PC-3 (cell line): Measurements from ENCODE around the gene ANKFN1. TPM values are rescaled to one million over a fixed set of nuclear protein-coding genes. Genes with fewer than 3 reads are reported as not detected.

Experiments
- ATAC-seq: fragments of 200-7000 bp; cut with Tn5 transposase; 2 replicates; pipeline ENCODE4 v1.9.1; 2020; ENCODE audit warnings: mild to moderate bottlenecking, moderate library complexity
- Bru-seq: library from RNA; stranded (reverse); fragments of 400-500 nt; gene quantifications from one replicate; lab custom pipeline; 2021; lab: Mats Ljungman, UMichigan
- BruChase-seq, 2 experiments: library from RNA; stranded (reverse); fragments of 400-500 nt; gene quantifications; one replicate each; lab custom pipeline; 2021; lab: Mats Ljungman, UMichigan
- BruUV-seq: library from RNA; stranded (reverse); fragments of 400-500 nt; replicated peaks from 2 replicates; lab custom pipeline; 2021; lab: Mats Ljungman, UMichigan
- CTCF ChIA-PET: fragments of 300-600 bp; sonication (Branson Sonifier 250); formaldehyde crosslinking; loops from one replicate; lab custom pipeline; 2022; ENCODE audit warnings: antibody characterized with exemption; lab: Charles Lee
- POLR2A ChIA-PET: fragments of 300-600 bp; sonication (Branson Sonifier 250); formaldehyde crosslinking; loops from one replicate; lab custom pipeline; 2022; ENCODE audit warnings: antibody characterized with exemption; ENCODE audit not compliant: unreplicated experiment; lab: Charles Lee
- DNase-seq: peaks from one replicate; pipeline ENCODE4 v3.0.0-alpha.2; 2015
- H2AFZ ChIP-seq: fragments of 300-600 bp; sonication (generic); 2 replicates; pipeline ENCODE4 v1.6.0; 2016; ENCODE audit warnings: antibody characterized with exemption, low read length
- H3F3A ChIP-seq: fragments of 300-600 bp; sonication (generic); one replicate; pipeline ENCODE4 v1.6.0; 2017; ENCODE audit warnings: antibody characterized with exemption, low read length, control low read depth, mild to moderate bottlenecking; ENCODE audit not compliant: unreplicated experiment
- H3K27ac ChIP-seq: fragments of 300-600 bp; sonication (generic); 2 replicates; pipeline ENCODE4 v1.5.1; 2016; ENCODE audit warnings: mild to moderate bottlenecking, low read length
- H3K27me3 ChIP-seq: fragments of 300-600 bp; sonication (generic); 2 replicates; pipeline ENCODE4 v1.6.1; 2016; ENCODE audit warnings: low read length, mixed read lengths
- H3K36me3 ChIP-seq: fragments of 300-600 bp; sonication (generic); 2 replicates; pipeline ENCODE4 v1.6.1; 2016; ENCODE audit warnings: low read depth, mixed run types, low read length, mixed read lengths
- H3K4me1 ChIP-seq: fragments of 300-600 bp; sonication (generic); 2 replicates; pipeline ENCODE4 v1.5.1; 2016; ENCODE audit warnings: low read length; ENCODE audit not compliant: insufficient read depth
- H3K4me2 ChIP-seq: fragments of 300-600 bp; sonication (generic); 2 replicates; pipeline ENCODE4 v1.6.0; 2016; ENCODE audit warnings: low read length
- H3K4me3 ChIP-seq: fragments of 300-600 bp; sonication (generic); 2 replicates; pipeline ENCODE4 v1.5.1; 2016; ENCODE audit warnings: mild to moderate bottlenecking, low read length, mixed read lengths
- H3K79me2 ChIP-seq: fragments of 300-600 bp; sonication (generic); 2 replicates; pipeline ENCODE4 v1.6.1; 2017; ENCODE audit warnings: low read length, mixed read lengths
- H3K9ac ChIP-seq: fragments of 300-600 bp; sonication (generic); 2 replicates; pipeline ENCODE4 v1.6.0; 2016; ENCODE audit warnings: mild to moderate bottlenecking, low read length
- H3K9me2 ChIP-seq: fragments of 300-600 bp; sonication (generic); replicated peaks from 2 replicates; pipeline ENCODE4 v1.6.1; 2016; ENCODE audit warnings: mixed run types, low read length, mixed read lengths
- H3K9me3 ChIP-seq: fragments of 300-600 bp; sonication (generic); 2 replicates; pipeline ENCODE4 v1.6.1; 2016; ENCODE audit warnings: low read length, mixed read lengths
- H4K20me1 ChIP-seq: fragments of 300-600 bp; sonication (generic); 2 replicates; pipeline ENCODE4 v1.6.1; 2016; ENCODE audit warnings: low read length, mixed read lengths
- CTCF ChIP-seq: fragments of 300-600 bp; sonication (generic); conservative IDR thresholded peaks from 2 replicates; pipeline ENCODE4 v1.5.1; 2017; ENCODE audit warnings: antibody characterized with exemption, low read depth, mild to moderate bottlenecking, low read length
- EZH2 ChIP-seq: fragments of 300-600 bp; sonication (generic); IDR thresholded peaks from one replicate; pipeline ENCODE4 v1.6.1; 2017; ENCODE audit warnings: antibody characterized with exemption, mild to moderate bottlenecking, low read length; ENCODE audit not compliant: unreplicated experiment
- EZH2phosphoT487 ChIP-seq: fragments of 300-600 bp; sonication (generic); IDR thresholded peaks from 2 replicates; pipeline ENCODE4 v1.6.1; 2018; ENCODE audit warnings: mild to moderate bottlenecking, antibody characterized with exemption, low read length, borderline replicate concordance
- intact Hi-C: fragments of 100-400 bp; cut with micrococcal nuclease; formaldehyde crosslinking; loops from 2 replicates; pipeline ENCODE4 v1.9.0; 2023
- long read RNA-seq: library from polyadenylated mRNA; unstranded; transcript quantifications from one replicate; pipeline ENCODE4 v2.0.0, GENCODE V29; 2021; ENCODE audit not compliant: unreplicated experiment
- total RNA-seq: library from RNA; depleted of rRNA; stranded (reverse); fragments of >200 nt; gene quantifications from 2 replicates; pipeline ENCODE4 v1.2.3, GENCODE V29; 2014; rRNA removed

The ANKFN1 gene
- total RNA-seq, result not detected in 2 replicates
- percentile 1 among the genes with signal in this experiment for Bru-seq, nascent RNA
- BruChase-seq, experiment 1, labeled RNA remaining after a 6-hour chase, result percentile 2 among the genes with signal in this experiment
- BruChase-seq, experiment 2, labeled RNA remaining after a 2-hour chase, result percentile 4 among the genes with signal in this experiment
- long read RNA-seq, result 0 reads

- no peak within 1 kb of the TSS for H3K4me3 ChIP-seq
- no peak within 1 kb of the TSS for H3K9ac ChIP-seq
- intact Hi-C loops, result no loop called here
- no peaks in the 10 kb centered on the region for H3K9me2 ChIP-seq
- no peaks in the 10 kb centered on the region for H3K4me1 ChIP-seq
- no TSS peak for BruUV-seq
- ChIA-PET CTCF (no interaction called here), POLR2A (no interaction called here)
- no peaks in the 10 kb centered on the region for H3K79me2 ChIP-seq
- no peaks in the 10 kb centered on the region for H3F3A ChIP-seq
- no peak within 1 kb of the TSS for H3K27ac ChIP-seq
- DNase-seq (no peak), ATAC-seq (no peak)
- TF ChIP-seq EZH2, result no peak
- H3K9me3 ChIP-seq, result no peaks in the 10 kb centered on the region
- H3K36me3 ChIP-seq, result no peaks in the 10 kb centered on the region
- no peak within 1 kb of the TSS for H3K4me2 ChIP-seq
- no peak within 1 kb of the TSS for H2AFZ ChIP-seq
- H3K27me3 ChIP-seq, result no peaks in the 10 kb centered on the region
- H4K20me1 ChIP-seq, result no peaks in the 10 kb centered on the region
Measured at GRCh38 chr17:56152874-56153602, at the start of gene ANKFN1. TSS of gene ANKFN1 (plus strand) at chr17:56153475. CDS start at chr17:56212668, 59,193 bp downstream.

GRCh38 chr17:56108811-56109284, 44.4 kb upstream of the ANKFN1 start:
- ATAC-seq (no peak), DNase-seq (no peak)
- no peaks in the 10 kb centered on the region for H4K20me1 ChIP-seq
- H3K36me3 ChIP-seq, result no peaks in the 10 kb centered on the region
- H3K4me3 ChIP-seq, result no peak overlapping the region
- BruUV-seq, result no TSS peak
- no peaks in the 10 kb centered on the region for H3K79me2 ChIP-seq
- H3K4me2 ChIP-seq, result no peak overlapping the region
- no peaks in the 10 kb centered on the region for H3K9me2 ChIP-seq
- H3K9me3 ChIP-seq, result no peaks in the 10 kb centered on the region; the same call in 1 of the 2 replicates
- no peak for TF ChIP-seq CTCF
- TF ChIP-seq EZH2phosphoT487, result no peak
- no peak for TF ChIP-seq EZH2
- ChIA-PET POLR2A (no interaction called here), CTCF (no interaction called here)
- H3K27me3 ChIP-seq, result 0 out of 2 replicates have a peak, but pooled peaks cover 9% of the 10 kb centered on the region
- no peak overlapping the region for H3K27ac ChIP-seq
- no peak overlapping the region for H2AFZ ChIP-seq
- no peaks in the 10 kb centered on the region for H3F3A ChIP-seq
- intact Hi-C loops, result no loop called here
- no peak overlapping the region for H3K9ac ChIP-seq
- no peaks in the 10 kb centered on the region for H3K4me1 ChIP-seq

DNA sequence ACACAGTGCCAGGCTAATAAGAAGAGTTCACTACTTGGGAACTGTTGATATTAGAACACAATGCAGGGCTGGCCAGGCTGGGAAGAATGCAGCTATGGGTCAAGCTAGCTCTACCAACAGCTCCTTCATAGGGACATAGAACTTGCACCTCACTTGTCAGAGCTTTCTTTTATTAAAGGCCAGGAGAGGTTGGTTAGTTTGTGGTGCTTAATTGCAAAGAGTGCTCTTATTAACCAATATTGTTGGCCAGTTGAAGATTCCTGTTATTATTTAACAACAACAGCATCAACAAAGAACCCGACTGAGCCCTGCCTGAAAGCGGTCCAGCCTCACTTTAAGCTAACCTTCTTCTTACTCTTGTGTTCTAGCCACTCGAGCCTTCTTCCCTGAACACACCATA, 43.4 kb upstream of the ANKFN1 start:
- Histone ChIP-seq H3F3A (no peaks in the 10 kb centered on the region), H3K9ac (no peak overlapping the region), H3K79me2 (no peaks in the 10 kb centered on the region), H3K36me3 (no peaks in the 10 kb centered on the region), H3K27me3 (0 out of 2 replicates have a peak, but pooled peaks cover 9% of the 10 kb centered on the region), H3K27ac (no peak overlapping the region), H3K4me3 (no peak overlapping the region), H2AFZ (no peak overlapping the region), H3K4me2 (no peak overlapping the region), H3K4me1 (no peaks in the 10 kb centered on the region), H4K20me1 (no peaks in the 10 kb centered on the region), H3K9me3 (no peaks in the 10 kb centered on the region; the same call in 1 of the 2 replicates), H3K9me2 (no peaks in the 10 kb centered on the region)
- ChIA-PET CTCF (no interaction called here), POLR2A (no interaction called here)
- no TSS peak for BruUV-seq
- ATAC-seq (no peak), DNase-seq (no peak)
- no peak for TF ChIP-seq EZH2
- TF ChIP-seq CTCF, result no peak
- TF ChIP-seq EZH2phosphoT487, result no peak
- intact Hi-C loops, result no loop called here
